Uterus (tissue), 2 donors: ENCODE measurements around the gene LIF.

ENCODE experiments used
- CTCF ChIP-seq, 4 experiments: fragments of 200-600 bp in 2 of 4; fragments of 450-650 bp in 2 of 4; sonication (generic) in 2 of 4; IDR thresholded peaks; one replicate each; pipeline ENCODE4 v1.5.1; 2016 to 2019; ENCODE audit warnings: antibody characterized with exemption in 4 of 4, mild to moderate bottlenecking in 2 of 4, moderate library complexity in 1 of 4
- POLR2A ChIP-seq, 2 donors: fragments of 450-650 bp; IDR thresholded peaks; one replicate each; pipeline ENCODE4 v1.6.1; 2016; ENCODE audit warnings: antibody characterized with exemption in 2 of 2, mild to moderate bottlenecking in 1 of 2, moderate library complexity in 1 of 2

GRCh38 chr22:30275625-30276024, 29.1 kb upstream of the LIF start:
- TF ChIP-seq CTCF (IDR thresholded peaks at IDR 0.05) (no peak), POLR2A (IDR thresholded peaks at IDR 0.05) (no peak)
